ENCODE results near the gene SAMD3. TPM values are rescaled to one million over a fixed set of nuclear protein-coding genes. Genes with fewer than 3 reads are reported as not detected.

The SAMD3 gene
- total and polyA plus RNA-seq, 2 of the 4 experiments (the other 2 are of a cell fraction): 3.0 to 3.9 TPM

GRCh38 chr6:130215526-130215925 is 7.2 kb downstream of the SAMD3 start:
- H2AK5ac ChIP-seq (ENCODE audit: low read depth, low read length): no peak overlapping the region
- WGBS, 2 experiments (ENCODE audit: extremely low coverage in 2 of 2, insufficient read length in 1 of 2): no CpG with 5 or more reads among the region's 1 CpG
- dilution Hi-C loops (cut with HindIII; ENCODE audit: low sequenced_read_pairs, unreplicated experiment): no loop called here

More at GRCh38 chr6:130215526-130215925, 7.2 kb downstream of the SAMD3 start:
- no peaks in the 10 kb centered on the region; the same call in 1 of the 2 replicates for H3K27me3 ChIP-seq (ENCODE audit: control insufficient read depth, insufficient read depth, low read length)
- H3K56ac ChIP-seq (ENCODE audit: extremely low read depth, insufficient read depth, low read length): no peak overlapping the region
- H3K23ac ChIP-seq (ENCODE audit: low read depth, low read length): no peak overlapping the region
- no peak overlapping the region for H2AK9ac ChIP-seq (replicated peaks; ENCODE audit: low read depth, low read length, poor library complexity)
- in situ Hi-C loops (cut with MboI; ENCODE audit: low sequenced_read_pairs): no loop called here
- H4K20me1 ChIP-seq (ENCODE audit: insufficient read depth, low read length): no peaks in the 10 kb centered on the region
- H3K4ac ChIP-seq (ENCODE audit: low read depth, low read length): no peak overlapping the region
- H4K8ac ChIP-seq (ENCODE audit: low read depth in 2 of 2, low read length in 2 of 2): no peak overlapping the region
- H3K18ac ChIP-seq (ENCODE audit: low read depth, low read length): no peak overlapping the region
- H3K9me3 ChIP-seq (ENCODE audit: control insufficient read depth, insufficient read depth, low read length): no peaks in the 10 kb centered on the region
- no peak overlapping the region for H4K91ac ChIP-seq (ENCODE audit: insufficient read depth, low read depth, low read length)
- no peak overlapping the region for H4K5ac ChIP-seq (ENCODE audit: low read depth, low read length)
- DNase-seq (no peak), ATAC-seq (ENCODE audit: low read depth) (no peak)
- H3K4me2 ChIP-seq (ENCODE audit: low read depth, low read length): no peak overlapping the region
- no peak overlapping the region for H2AFZ ChIP-seq (replicated peaks; ENCODE audit: low read length, poor library complexity)
- H3K9me1 ChIP-seq (ENCODE audit: insufficient read depth, low read length): no peaks in the 10 kb centered on the region
- H3K36me3 ChIP-seq (ENCODE audit: control insufficient read depth, insufficient read depth, low read length): no peaks in the 10 kb centered on the region
- BruUV-seq (replicated peaks): no TSS peak
- no peaks in the 10 kb centered on the region for H3K4me1 ChIP-seq (ENCODE audit: control insufficient read depth, insufficient read depth, low read length)
- TF ChIP-seq BHLHE40 (IDR thresholded peaks at IDR 0.05; ENCODE audit: low read depth, low read length): no peak
- no peak for TF ChIP-seq MAZ (IDR thresholded peaks at IDR 0.05; ENCODE audit: borderline replicate concordance, low read depth, low read length)
- no peak for TF ChIP-seq SMC3 (IDR thresholded peaks at IDR 0.05; ENCODE audit: low read depth, low read length)
- no peak for TF ChIP-seq RAD21 (IDR thresholded peaks at IDR 0.05; ENCODE audit: low read length)
- no peak for TF ChIP-seq CHD1 (IDR thresholded peaks at IDR 0.05; ENCODE audit: low read depth, low read length)
- TF ChIP-seq, protein P1, sequence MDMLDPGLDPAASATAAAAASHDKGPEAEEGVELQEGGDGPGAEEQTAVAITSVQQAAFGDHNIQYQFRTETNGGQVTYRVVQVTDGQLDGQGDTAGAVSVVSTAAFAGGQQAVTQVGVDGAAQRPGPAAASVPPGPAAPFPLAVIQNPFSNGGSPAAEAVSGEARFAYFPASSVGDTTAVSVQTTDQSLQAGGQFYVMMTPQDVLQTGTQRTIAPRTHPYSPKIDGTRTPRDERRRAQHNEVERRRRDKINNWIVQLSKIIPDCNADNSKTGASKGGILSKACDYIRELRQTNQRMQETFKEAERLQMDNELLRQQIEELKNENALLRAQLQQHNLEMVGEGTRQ (IDR thresholded peaks at IDR 0.05; ENCODE audit: low read depth, low read length): no peak
- TF ChIP-seq, protein P2, sequence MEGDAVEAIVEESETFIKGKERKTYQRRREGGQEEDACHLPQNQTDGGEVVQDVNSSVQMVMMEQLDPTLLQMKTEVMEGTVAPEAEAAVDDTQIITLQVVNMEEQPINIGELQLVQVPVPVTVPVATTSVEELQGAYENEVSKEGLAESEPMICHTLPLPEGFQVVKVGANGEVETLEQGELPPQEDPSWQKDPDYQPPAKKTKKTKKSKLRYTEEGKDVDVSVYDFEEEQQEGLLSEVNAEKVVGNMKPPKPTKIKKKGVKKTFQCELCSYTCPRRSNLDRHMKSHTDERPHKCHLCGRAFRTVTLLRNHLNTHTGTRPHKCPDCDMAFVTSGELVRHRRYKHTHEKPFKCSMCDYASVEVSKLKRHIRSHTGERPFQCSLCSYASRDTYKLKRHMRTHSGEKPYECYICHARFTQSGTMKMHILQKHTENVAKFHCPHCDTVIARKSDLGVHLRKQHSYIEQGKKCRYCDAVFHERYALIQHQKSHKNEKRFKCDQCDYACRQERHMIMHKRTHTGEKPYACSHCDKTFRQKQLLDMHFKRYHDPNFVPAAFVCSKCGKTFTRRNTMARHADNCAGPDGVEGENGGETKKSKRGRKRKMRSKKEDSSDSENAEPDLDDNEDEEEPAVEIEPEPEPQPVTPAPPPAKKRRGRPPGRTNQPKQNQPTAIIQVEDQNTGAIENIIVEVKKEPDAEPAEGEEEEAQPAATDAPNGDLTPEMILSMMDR (conservative IDR thresholded peaks at IDR 0.05; ENCODE audit: low read depth, low read length): no peak
- TF ChIP-seq MXI1 (IDR thresholded peaks at IDR 0.05; ENCODE audit: borderline replicate concordance, low read depth, low read length): no peak
- TF ChIP-seq MAFK (IDR thresholded peaks at IDR 0.05; ENCODE audit: low read depth, low read length): no peak
- TF ChIP-seq FOS (IDR thresholded peaks at IDR 0.05; ENCODE audit: low read depth, low read length): no peak
- no peak for TF ChIP-seq RCOR1 (IDR thresholded peaks at IDR 0.05; ENCODE audit: insufficient replicate concordance, low read length)
- TF ChIP-seq CEBPB (IDR thresholded peaks at IDR 0.05; ENCODE audit: low read depth, low read length): no peak
- TF ChIP-seq NFE2L2 (IDR thresholded peaks at IDR 0.05; ENCODE audit: low read depth, low read length): no peak
- TF ChIP-seq POLR2A (IDR thresholded peaks at IDR 0.05; ENCODE audit: low read depth, low read length): no peak
- TF ChIP-seq RFX5 (IDR thresholded peaks at IDR 0.05; ENCODE audit: low read depth, low read length): no peak
- TF ChIP-seq, protein P3, sequence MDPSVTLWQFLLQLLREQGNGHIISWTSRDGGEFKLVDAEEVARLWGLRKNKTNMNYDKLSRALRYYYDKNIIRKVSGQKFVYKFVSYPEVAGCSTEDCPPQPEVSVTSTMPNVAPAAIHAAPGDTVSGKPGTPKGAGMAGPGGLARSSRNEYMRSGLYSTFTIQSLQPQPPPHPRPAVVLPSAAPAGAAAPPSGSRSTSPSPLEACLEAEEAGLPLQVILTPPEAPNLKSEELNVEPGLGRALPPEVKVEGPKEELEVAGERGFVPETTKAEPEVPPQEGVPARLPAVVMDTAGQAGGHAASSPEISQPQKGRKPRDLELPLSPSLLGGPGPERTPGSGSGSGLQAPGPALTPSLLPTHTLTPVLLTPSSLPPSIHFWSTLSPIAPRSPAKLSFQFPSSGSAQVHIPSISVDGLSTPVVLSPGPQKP (IDR thresholded peaks at IDR 0.05; ENCODE audit: borderline replicate concordance, low read depth, low read length): no peak
- no peak overlapping the region for H2BK5ac ChIP-seq (ENCODE audit: low read depth, low read length, poor library complexity, severe bottlenecking)
- no peak overlapping the region for H3K9ac ChIP-seq (ENCODE audit: low read depth, low read length)
- no peak overlapping the region for H2BK20ac ChIP-seq (ENCODE audit: low read depth, low read length)
- H2BK120ac ChIP-seq (ENCODE audit: low read depth, low read length): no peak overlapping the region
- no peak overlapping the region for H3K14ac ChIP-seq (replicated peaks; ENCODE audit: low read depth, low read length)
- no peak overlapping the region for H2BK15ac ChIP-seq (ENCODE audit: low read depth, low read length)
- no peak overlapping the region for H3K4me3 ChIP-seq (ENCODE audit: insufficient read depth, low read depth, low read length)
- no peaks in the 10 kb centered on the region for H3K79me1 ChIP-seq (ENCODE audit: low read depth in 1 of 2, low read length in 2 of 2)
- CTCF ChIA-PET: no interaction called here
- intact Hi-C loops (cut with micrococcal nuclease): no loop called here
- POLR2A ChIA-PET (ENCODE audit: unreplicated experiment): no interaction called here
- no peak overlapping the region for H3K27ac ChIP-seq (ENCODE audit: insufficient read depth, low read length)
